Measurements from ENCODE around the gene NT5DC1.

Gene NT5DC1

DNA sequence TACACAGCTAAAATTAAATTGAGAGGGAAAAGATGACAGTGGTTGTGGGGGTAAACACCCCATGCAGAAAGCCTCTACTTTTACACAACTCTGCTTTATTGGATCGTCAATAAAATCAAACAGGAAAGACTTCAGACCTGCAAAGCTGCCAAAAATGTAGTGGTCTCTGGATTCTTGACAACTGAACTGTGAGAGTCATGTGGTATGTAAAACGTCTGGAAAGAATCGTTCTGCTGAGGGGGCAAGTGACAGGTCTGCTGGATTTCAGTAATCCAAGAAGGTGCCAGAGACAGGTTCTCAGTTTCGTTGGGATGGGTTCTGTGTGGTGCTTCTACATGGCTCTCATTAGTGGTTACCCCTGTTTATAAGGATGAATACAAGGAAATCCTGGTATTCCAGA, 89.9 kb downstream of the NT5DC1 start:
- DNase-seq: no peak

- no peak for DNase-seq
These were observed 91.2 kb downstream of the NT5DC1 start for GRCh38 chr6:116191881-116192280.

- no peak for DNase-seq
These were observed 92.1 kb downstream of the NT5DC1 start for GRCh38 chr6:116192786-116193185.

- no peak for DNase-seq
These were observed 96.2 kb downstream of the NT5DC1 start for GRCh38 chr6:116196841-116197240.

- no peak for DNase-seq
These were observed 100.1 kb downstream of the NT5DC1 start for GRCh38 chr6:116200619-116201249.

DNA sequence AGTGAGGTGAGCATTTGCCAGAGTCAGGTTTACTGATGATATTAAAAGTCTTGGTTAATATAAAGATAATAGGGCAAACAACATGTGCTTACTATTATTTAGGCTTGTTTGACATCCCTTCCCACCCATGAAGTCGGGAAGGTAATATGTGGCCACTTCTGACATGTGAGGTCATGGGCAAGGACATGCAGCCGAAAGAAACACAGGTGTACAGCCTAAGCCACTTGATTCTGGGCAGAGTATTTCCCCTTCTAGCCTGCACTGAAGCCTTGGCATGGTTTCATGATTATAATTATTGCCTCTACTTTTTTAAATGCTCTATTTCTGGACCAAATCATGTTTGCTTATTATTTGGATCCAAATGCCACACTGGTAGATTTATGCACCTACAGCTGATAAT, 100.9 kb downstream of the NT5DC1 start:
- DNase-seq: no peak

GRCh38 chr6:116205281-116205680, 104.6 kb downstream of the NT5DC1 start:
- DNase-seq: no peak

- DNase-seq: no peak
These were observed 105.7 kb downstream of the NT5DC1 start for GRCh38 chr6:116206231-116206903.

DNA sequence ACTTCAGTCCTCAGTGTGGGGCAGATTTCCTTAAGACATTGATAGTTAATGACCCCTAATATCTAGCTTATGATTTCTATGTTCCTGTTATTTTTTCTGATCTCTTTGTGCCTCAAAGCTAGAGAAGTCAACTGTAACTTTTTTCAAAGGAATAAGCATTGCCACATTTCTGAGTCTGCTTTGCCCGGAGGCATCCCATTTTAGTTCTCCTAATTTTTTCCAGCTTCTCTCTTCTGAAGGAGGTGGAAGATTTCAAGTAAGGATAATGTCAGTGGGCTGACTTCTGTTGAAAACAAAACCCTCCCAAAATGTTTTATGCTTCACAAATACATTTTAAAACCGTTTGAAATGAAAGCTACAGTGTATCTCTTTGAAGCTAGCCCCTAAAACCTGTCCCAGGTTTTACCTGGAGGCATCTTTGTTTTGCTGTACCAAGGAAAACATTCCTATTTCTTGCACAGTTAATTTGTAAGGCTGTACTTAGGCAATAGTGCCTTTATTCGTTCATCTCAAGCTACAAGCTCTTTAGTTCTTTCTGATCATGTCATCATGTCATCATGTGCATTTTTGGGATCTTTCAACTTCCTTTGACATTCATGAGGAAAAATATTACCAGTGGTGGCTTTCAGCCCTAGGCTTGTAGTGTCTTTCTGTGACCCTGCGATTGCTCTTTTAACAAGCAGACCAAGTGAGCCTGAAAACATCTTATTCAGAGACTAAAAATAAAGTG, 107.6 kb downstream of the NT5DC1 start:
- no peak for DNase-seq

- DNase-seq: no peak
These were observed 109.7 kb downstream of the NT5DC1 start for GRCh38 chr6:116210316-116210715.

DNA sequence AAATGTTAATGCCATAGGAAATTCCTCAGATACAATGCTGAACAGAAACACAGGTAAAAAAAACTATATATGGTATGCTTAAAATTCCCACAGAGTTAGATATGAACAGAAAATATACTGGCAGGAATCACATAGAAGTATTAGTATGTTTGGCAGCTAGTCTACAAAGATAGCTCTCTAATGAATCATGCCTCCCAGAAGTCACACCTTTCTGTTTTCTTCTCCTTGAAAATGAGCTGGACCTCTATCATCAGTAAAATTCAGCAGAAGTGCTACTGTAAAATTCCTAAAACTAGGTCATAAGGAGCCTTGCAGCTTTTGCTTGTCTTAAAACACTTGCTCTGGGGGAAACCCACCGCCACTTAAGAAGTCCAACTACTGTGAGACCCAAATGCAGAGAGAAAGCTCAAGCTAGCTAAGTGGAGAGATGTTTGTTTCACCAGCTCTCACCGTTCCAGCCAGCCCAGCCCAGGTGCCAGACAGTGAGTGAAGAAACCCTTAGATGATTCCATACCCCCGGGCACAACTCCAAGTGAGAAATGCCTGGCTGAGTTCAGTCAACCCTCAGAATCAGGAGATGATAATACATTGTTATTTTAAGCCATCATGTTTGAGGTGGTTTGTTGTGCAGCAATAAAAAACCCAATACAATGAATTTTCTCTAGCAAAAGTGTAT, 110.2 kb downstream of the NT5DC1 start:
- DNase-seq: no peak

DNA sequence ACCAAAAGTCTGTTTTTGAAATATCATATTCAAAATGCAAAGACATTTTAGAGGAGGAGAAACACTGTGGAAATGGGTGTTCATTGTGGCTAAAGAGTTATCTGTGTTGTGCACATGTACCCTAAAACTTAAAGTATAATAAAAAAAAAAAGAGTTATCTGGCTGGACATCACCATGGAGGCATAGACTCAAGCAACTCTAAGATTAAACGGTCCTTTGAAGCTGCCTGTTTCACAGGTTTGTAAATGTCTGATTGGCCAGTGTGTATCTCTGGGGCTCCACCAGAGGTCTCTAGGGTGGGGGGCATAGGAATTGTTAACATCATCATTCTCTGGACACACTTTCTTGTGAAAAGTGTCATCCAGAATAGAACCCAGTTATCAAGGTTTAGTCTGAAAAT, 114.0 kb downstream of the NT5DC1 start:
- DNase-seq: no peak

GRCh38 chr6:116215414-116215813, 114.8 kb downstream of the NT5DC1 start:
- no peak for DNase-seq

DNA sequence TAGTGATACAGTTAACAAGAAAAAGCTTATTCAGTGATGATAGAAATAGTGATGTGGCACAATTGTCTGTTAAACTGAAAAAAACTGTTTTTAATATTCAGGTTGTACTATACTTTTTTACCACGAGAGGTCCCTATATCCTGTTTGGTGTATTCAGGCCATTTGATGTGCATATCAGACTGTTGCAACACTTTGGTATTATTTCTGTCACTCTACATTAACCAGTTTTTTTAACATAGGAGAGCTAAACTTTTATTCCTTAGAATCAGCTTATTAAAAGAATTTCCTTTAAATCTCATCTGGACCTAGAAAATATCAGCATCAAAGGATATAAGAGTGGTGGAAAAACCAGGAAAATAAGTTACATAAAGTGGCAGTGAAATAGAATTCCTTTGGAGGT, 116.4 kb downstream of the NT5DC1 start:
- no peak for DNase-seq

GRCh38 chr6:116218172-116218633, 117.5 kb downstream of the NT5DC1 start:
- DNase-seq: no peak

DNA sequence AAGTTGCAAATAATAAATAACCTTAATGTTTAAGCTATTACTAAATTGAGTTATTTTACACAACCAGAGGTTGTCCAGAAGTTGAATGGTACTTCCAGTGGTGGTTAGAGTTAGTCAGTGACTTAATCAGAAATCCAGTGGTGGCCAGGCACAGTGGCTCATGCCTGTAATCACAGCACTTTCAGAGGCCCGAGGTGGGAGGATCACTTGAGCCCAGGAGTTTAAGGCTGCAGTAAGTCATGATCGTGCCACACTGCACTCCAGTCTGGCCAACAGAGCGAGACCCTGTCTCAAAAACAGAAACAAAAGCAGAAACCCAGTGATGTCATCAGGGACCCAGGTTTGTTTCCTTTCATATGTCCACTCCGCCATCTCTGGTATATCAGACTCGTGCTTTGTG, 118.2 kb downstream of the NT5DC1 start:
- no peak for DNase-seq

- no peak for DNase-seq
These were observed 120.4 kb downstream of the NT5DC1 start for GRCh38 chr6:116221067-116221466.

- no peak for DNase-seq
These were observed 121.3 kb downstream of the NT5DC1 start for GRCh38 chr6:116221911-116222310.

- no peak for DNase-seq
These were observed 122.7 kb downstream of the NT5DC1 start for GRCh38 chr6:116223355-116223754.

GRCh38 chr6:116229287-116229913, 128.7 kb downstream of the NT5DC1 start:
- peak; percentile 60 for DNase-seq

- no peak for DNase-seq
These were observed 134.0 kb downstream of the NT5DC1 start for GRCh38 chr6:116234689-116235088.

DNA sequence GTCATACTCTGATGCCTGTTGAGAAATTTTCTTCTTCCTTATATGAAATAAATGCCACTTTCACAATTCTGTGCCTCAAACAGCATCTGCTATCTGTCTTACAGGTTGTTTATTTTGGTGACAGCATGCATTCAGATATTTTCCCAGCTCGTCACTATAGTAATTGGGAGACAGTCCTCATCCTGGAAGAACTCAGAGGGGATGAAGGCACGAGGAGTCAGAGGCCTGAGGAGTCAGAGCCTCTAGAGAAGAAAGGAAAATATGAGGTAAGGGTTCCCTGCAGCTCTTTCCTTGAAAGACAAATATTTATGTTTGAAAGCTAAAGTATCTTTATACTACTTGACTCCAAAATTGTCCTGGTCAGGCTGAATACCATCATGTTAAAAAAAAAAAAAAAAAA, 137.4 kb downstream of the NT5DC1 start:
- no peak for DNase-seq

DNA sequence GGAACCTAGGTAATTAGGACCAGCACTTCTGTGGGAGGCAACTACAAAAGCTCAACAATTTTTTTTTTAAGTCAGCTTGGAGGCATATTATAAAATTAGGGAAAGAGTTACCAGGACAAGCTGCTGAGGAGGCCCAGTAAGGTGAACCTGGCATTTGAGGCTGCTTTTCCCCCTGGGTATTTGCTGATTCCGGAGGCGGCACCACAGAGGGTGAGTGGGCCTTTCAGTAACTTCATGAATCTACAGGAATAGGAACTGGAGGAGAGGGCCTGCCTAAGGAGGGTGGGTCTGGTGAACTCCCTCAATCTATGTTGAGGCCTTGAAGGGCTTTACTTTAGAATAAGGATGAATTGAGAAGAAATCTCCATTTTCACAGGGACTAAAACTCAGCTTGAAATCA, 138.6 kb downstream of the NT5DC1 start:
- no peak for DNase-seq

All from right kidney (tissue), 1 donor.